Omental fat pad (tissue), 4 donors: Measurements from ENCODE around the gene FBXL13. TPM values are rescaled to one million over a fixed set of nuclear protein-coding genes. Genes with fewer than 3 reads are reported as not detected.
A peak's percentile ranks its signal among the peaks of the same experiment; 100 is the strongest.
"Not testable (repeated sequence)": the region's sequence is repeated elsewhere in the genome, so short reads cannot be mapped to it uniquely, and the experiment has no call there.

Experiments
- ATAC-seq: fragments of 150-250 bp; one replicate; pipeline ENCODE4 v1.9.1; 2016; ENCODE audit warnings: mild to moderate bottlenecking, moderate library complexity; ENCODE audit not compliant: low FRiP score
- DNase-seq: peaks from one replicate; pipeline ENCODE4 v3.0.0-alpha.2; 2019; ENCODE audit warnings: low spot score
- total RNA-seq, 4 donors: library from RNA; depleted of rRNA; stranded (reverse); fragments of >200 nt; gene quantifications; one replicate each; pipeline ENCODE4 v1.1.0, GENCODE V29; 2016
- TF ChIP-seq, protein P1 (sequence below), 3 donors: fragments of 450-650 bp; IDR thresholded peaks; one replicate each; pipeline ENCODE4 v1.5.1; 2016 to 2017; ENCODE audit warnings: antibody characterized with exemption in 3 of 3, mild to moderate bottlenecking in 3 of 3, moderate library complexity in 2 of 3

The FBXL13 gene
- total RNA-seq, 4 donors from 2014 or later, result 2.1 to 4.9 (median 3.4) TPM

DNA sequence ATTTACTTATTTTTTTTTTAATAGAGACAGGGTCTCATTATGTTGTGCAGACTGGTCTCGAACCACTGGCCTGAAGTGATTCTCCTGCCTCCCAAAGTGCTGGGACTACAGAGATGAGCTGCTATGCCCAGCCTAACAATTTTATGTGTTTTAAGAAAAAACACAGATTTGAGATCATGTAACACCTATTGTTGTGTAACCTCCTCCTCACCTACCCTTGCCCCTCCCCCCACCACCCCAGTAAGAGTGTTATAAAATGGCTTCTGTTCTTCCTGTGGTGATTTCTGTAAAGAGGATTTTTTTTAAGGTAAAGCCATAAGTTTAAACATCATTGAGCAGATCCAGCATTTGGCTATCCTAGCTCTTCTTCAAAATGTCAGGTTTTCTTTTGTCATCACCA lies 7.9 kb upstream of the FBXL13 start:
- DNase-seq, result no peak
- TF ChIP-seq, protein P1, sequence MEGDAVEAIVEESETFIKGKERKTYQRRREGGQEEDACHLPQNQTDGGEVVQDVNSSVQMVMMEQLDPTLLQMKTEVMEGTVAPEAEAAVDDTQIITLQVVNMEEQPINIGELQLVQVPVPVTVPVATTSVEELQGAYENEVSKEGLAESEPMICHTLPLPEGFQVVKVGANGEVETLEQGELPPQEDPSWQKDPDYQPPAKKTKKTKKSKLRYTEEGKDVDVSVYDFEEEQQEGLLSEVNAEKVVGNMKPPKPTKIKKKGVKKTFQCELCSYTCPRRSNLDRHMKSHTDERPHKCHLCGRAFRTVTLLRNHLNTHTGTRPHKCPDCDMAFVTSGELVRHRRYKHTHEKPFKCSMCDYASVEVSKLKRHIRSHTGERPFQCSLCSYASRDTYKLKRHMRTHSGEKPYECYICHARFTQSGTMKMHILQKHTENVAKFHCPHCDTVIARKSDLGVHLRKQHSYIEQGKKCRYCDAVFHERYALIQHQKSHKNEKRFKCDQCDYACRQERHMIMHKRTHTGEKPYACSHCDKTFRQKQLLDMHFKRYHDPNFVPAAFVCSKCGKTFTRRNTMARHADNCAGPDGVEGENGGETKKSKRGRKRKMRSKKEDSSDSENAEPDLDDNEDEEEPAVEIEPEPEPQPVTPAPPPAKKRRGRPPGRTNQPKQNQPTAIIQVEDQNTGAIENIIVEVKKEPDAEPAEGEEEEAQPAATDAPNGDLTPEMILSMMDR (IDR thresholded peaks at IDR 0.05), result no peak
- no peak for ATAC-seq

DNA sequence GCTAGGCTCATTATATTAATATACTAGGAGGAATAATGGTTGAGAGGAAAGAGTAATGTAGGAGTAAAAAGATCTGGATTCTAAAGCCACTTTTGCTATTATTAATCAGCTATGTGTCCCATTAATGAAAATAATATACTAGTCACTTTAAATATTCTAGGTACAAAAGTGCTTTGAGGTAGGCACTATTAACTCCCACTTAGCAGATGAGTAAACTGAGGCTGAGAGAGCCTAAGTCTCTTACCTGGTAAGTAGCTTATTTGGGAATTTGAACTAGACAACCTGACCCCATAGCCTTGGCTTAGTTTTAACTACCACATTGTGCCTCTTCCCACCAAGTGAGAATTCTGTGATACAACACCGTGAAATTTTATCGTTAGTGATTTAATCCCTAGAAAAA lies 6.3 kb upstream of the FBXL13 start:
- DNase-seq (no peak), ATAC-seq (no peak)
- TF ChIP-seq, protein P1 (IDR thresholded peaks at IDR 0.05), result no peak

DNA sequence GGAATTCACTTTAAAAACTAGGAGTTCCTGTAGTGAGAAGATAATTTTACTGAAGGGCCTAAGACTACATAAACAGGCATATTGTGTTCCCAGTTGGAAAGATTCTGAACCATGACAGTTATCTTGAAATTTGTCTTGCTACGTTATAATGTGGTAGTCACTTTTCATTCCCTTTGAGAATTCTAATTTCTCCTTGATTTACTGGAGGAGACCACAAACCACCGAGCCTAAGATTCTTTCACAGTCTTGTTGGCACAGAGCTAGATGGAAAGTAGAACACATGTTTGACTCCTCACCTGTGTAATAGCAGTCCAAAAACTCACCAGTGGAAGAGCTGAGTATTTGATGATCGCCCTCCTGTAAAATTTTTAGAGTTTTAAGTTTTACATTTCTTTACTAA lies 5.2 kb upstream of the FBXL13 start:
- TF ChIP-seq, protein P1 (IDR thresholded peaks at IDR 0.05), result no peak
- ATAC-seq, result no peak
- DNase-seq, result no peak

DNA sequence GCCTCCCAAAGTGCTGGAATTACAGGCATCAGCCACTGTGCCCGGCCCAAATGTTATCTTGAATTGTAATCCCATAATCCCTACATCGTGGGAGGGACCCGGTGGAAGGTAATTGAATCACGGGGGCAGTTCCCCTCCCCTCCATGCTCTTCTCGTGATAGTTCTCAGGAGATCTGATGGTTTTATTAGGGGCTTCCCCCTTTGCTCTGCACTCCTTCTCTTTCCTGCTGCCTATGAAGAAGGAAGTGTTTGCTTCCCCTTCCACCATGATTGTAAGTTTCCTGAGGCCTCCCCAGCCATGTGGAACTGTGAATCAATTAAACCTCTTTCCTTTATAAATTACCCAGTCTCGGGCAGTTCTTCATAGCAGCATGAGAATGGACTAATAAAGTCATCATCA lies 3.6 kb upstream of the FBXL13 start:
- DNase-seq, ATAC-seq: not testable (repeated sequence)

DNA sequence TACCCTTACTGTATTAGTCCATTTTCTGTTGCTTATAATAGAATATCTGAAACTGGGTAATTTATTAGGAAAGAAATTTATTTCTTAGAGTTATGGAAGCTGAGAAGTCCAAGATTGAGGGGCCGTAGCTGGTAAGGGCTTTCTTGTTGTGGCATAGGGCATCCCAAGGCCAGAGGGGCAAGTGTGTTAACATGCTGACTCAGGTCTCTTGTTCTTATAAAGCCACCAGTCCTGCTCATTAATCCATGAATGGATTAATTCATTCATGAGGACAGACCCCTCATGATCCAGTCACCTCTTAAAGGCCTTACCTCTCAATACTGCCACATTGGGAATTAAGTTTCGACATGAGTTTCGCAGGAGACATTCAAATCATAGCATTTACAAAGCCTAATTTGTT lies 2.7 kb upstream of the FBXL13 start:
- TF ChIP-seq, protein P1 (IDR thresholded peaks at IDR 0.05), result no peak
- DNase-seq (no peak), ATAC-seq (no peak)

DNA sequence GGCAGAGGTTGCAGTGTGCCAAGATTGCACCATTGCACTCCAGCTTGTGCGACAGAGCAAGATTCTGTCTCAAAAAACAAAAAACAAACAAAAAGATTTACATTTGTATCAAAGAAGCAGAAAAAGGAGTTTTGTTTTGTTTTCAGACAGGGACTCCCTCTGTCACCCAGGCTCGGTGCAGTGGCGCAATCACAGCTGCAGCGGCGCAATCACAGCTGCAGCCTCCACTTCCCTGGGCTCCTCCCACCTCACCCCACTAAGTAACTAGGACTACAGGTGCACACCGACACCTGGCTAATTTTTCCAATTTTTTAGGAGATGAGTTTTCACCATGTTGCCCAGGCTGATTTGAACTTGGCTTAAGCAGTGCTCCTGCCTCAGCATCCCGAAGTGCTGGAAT lies 2.2 kb upstream of the FBXL13 start:
- ATAC-seq (no peak), DNase-seq (no peak)
- TF ChIP-seq, protein P1 (IDR thresholded peaks at IDR 0.05), result no peak

DNA sequence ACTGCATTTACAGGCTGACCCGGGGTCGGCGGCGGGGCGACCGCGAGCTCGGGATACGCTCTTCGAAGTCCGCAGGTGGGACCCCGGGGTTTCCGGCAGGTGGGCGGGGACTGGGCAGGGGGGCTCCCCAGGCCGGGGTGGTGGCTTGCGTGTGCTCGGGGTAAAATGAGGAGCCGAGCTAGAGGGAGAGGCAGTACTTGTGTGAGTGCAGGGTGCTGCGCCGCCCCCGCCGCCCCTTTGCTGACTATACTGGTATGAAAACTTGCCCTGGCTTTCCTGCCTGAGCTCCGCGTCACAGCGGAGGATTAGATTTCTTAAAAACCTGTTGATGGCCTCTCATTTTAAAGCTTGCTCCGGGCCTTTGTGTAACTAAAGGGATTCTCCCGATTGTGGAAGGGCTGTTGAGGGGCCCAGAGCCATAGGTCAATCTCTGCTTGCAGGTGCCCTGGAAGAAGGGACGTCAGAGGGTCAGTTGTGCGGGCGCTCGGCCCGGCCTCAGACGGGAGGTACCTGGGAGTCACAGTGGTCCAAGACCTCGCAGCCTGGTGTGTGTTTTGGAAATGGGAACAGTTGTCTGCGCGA lies 832 bp upstream of the FBXL13 start:
- DNase-seq (peak; percentile 61), ATAC-seq (peak; percentile 77)
- TF ChIP-seq, protein P1 (IDR thresholded peaks at IDR 0.05), result no peak
